ENCODE results near the gene SCARF2.

DNA sequence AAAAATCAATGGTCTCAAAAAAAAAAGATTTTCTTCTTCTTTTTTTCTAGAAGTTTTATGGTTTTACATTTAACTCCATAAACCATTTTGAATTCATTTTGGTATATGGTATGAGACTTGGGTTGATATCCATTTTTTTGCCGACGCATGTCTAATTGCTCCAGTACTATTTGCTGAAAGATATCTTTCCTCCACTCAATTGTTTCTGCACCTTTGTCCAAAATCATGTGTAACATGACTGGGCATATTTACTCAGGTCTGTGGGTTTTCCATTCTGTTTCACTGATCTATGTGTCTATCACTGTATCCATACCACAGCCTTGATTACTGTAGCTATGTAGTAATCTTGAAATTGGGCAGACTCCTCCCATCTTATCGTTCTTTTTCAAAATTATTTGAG, 15.6 kb upstream of the SCARF2 start:
- TF ChIP-seq, protein P1, sequence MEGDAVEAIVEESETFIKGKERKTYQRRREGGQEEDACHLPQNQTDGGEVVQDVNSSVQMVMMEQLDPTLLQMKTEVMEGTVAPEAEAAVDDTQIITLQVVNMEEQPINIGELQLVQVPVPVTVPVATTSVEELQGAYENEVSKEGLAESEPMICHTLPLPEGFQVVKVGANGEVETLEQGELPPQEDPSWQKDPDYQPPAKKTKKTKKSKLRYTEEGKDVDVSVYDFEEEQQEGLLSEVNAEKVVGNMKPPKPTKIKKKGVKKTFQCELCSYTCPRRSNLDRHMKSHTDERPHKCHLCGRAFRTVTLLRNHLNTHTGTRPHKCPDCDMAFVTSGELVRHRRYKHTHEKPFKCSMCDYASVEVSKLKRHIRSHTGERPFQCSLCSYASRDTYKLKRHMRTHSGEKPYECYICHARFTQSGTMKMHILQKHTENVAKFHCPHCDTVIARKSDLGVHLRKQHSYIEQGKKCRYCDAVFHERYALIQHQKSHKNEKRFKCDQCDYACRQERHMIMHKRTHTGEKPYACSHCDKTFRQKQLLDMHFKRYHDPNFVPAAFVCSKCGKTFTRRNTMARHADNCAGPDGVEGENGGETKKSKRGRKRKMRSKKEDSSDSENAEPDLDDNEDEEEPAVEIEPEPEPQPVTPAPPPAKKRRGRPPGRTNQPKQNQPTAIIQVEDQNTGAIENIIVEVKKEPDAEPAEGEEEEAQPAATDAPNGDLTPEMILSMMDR (IDR thresholded peaks at IDR 0.05), result no peak
- no peak for TF ChIP-seq POLR2A (IDR thresholded peaks at IDR 0.05)

Measured in esophagus squamous epithelium (tissue), 4 donors.